Measurements from ENCODE around the gene MLH3.

GRCh38 chr14:75084513-75084912 lies 33.2 kb upstream of the MLH3 start:
- TF ChIP-seq CTCF (IDR thresholded peaks at IDR 0.05; ENCODE audit: poor library complexity, severe bottlenecking) (peak; percentile 29), TAF1 (IDR thresholded peaks at IDR 0.05; ENCODE audit: low read depth) (no peak), EP300 (conservative IDR thresholded peaks at IDR 0.05; ENCODE audit: poor library complexity, severe bottlenecking) (no peak), RAD21 (conservative IDR thresholded peaks at IDR 0.05) (no peak)

All from neural cell (in vitro differentiated cells).